ENCODE data around the gene KRT20. TPM values are rescaled to one million over a fixed set of nuclear protein-coding genes. Genes with fewer than 3 reads are reported as not detected.

Gene KRT20
- total and polyA plus RNA-seq, 2 experiments from 2014 or later = not detected

DNA sequence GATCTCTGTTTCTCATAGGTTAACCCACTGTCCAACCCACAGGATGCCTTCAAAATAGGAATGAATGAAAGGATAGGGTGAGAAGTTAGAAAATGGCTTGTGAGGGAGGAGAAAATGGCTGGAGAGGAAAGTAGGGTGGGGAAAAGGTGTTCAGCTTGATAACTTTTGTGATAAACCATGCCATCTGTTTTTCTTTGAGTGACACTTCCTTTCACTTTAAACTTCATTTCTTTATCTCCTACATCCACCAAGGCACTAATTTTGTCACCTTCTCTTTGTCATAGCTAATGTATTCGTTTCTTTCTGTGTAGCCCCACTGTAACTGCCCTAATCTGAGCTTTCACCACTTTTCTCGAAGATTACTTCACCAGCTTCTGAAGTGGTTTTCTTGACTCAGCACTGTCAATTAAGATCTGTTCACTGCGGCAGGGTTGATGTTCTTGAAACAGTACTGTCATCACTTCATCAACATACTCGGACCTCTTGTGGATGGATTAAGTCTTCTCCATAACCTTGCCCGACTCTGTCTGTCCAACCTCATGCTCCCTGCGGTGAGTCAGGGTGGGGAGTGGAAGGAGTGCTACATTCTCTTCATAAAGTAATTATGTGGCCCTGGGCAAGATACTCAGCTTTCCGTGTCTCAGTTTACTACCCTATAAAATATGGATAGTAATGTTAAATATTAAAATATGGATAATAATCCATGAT, 57.1 kb downstream of the KRT20 start (continued):
- TF ChIP-seq, protein P1, sequence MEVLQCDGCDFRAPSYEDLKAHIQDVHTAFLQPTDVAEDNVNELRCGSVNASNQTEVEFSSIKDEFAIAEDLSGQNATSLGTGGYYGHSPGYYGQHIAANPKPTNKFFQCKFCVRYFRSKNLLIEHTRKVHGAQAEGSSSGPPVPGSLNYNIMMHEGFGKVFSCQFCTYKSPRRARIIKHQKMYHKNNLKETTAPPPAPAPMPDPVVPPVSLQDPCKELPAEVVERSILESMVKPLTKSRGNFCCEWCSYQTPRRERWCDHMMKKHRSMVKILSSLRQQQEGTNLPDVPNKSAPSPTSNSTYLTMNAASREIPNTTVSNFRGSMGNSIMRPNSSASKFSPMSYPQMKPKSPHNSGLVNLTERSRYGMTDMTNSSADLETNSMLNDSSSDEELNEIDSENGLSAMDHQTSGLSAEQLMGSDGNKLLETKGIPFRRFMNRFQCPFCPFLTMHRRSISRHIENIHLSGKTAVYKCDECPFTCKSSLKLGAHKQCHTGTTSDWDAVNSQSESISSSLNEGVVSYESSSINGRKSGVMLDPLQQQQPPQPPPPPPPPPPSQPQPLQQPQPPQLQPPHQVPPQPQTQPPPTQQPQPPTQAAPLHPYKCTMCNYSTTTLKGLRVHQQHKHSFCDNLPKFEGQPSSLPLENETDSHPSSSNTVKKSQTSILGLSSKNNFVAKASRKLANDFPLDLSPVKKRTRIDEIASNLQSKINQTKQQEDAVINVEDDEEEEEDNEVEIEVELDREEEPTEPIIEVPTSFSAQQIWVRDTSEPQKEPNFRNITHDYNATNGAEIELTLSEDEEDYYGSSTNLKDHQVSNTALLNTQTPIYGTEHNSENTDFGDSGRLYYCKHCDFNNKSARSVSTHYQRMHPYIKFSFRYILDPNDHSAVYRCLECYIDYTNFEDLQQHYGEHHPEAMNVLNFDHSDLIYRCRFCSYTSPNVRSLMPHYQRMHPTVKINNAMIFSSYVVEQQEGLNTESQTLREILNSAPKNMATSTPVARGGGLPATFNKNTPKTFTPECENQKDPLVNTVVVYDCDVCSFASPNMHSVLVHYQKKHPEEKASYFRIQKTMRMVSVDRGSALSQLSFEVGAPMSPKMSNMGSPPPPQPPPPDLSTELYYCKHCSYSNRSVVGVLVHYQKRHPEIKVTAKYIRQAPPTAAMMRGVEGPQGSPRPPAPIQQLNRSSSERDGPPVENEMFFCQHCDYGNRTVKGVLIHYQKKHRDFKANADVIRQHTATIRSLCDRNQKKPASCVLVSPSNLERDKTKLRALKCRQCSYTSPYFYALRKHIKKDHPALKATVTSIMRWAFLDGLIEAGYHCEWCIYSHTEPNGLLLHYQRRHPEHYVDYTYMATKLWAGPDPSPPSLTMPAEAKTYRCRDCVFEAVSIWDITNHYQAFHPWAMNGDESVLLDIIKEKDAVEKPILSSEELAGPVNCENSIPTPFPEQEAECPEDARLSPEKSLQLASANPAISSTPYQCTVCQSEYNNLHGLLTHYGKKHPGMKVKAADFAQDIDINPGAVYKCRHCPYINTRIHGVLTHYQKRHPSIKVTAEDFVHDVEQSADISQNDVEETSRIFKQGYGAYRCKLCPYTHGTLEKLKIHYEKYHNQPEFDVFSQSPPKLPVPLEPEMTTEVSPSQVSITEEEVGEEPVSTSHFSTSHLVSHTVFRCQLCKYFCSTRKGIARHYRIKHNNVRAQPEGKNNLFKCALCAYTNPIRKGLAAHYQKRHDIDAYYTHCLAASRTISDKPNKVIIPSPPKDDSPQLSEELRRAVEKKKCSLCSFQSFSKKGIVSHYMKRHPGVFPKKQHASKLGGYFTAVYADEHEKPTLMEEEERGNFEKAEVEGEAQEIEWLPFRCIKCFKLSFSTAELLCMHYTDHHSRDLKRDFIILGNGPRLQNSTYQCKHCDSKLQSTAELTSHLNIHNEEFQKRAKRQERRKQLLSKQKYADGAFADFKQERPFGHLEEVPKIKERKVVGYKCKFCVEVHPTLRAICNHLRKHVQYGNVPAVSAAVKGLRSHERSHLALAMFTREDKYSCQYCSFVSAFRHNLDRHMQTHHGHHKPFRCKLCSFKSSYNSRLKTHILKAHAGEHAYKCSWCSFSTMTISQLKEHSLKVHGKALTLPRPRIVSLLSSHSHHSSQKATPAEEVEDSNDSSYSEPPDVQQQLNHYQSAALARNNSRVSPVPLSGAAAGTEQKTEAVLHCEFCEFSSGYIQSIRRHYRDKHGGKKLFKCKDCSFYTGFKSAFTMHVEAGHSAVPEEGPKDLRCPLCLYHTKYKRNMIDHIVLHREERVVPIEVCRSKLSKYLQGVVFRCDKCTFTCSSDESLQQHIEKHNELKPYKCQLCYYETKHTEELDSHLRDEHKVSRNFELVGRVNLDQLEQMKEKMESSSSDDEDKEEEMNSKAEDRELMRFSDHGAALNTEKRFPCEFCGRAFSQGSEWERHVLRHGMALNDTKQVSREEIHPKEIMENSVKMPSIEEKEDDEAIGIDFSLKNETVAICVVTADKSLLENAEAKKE (CRISPR knock-in tag; IDR thresholded peaks at IDR 0.05) = no peak
- TF ChIP-seq JUNB (IDR thresholded peaks at IDR 0.05; ENCODE audit: unreplicated experiment) = no peak
- TF ChIP-seq ETS1 (IDR thresholded peaks at IDR 0.05) = no peak
- TF ChIP-seq EZH2 (IDR thresholded peaks at IDR 0.05; ENCODE audit: low read depth, unreplicated experiment) = no peak

Other genes starting within 250 kb of the KRT20 start
- 77.6 and 101 TPM in 2 replicates for gene SMARCE1, start 237.4 kb downstream of the KRT20 start, total RNA-seq (2014; rRNA removed; shearing (Covaris generic))
- gene SMARCE1, start 237.4 kb downstream of the KRT20 start, polyA plus RNA-seq (2016; fragmentation: Nextera tagmentation; extraction: Ambion mirVana) = 230 and 258 TPM in 2 replicates
- gene KRT222, start 220.1 kb downstream of the KRT20 start, total RNA-seq (2014; rRNA removed; shearing (Covaris generic)) = 0.12 TPM in 1 of 2 replicates, not detected in the other
- gene KRT222, start 220.1 kb downstream of the KRT20 start, polyA plus RNA-seq (2016; fragmentation: Nextera tagmentation; extraction: Ambion mirVana) = 0.49 TPM in 1 of 2 replicates, not detected in the other
- not detected in 2 replicates for gene KRT24, start 181.5 kb downstream of the KRT20 start, total RNA-seq (2014; rRNA removed; shearing (Covaris generic))
- gene KRT24, start 181.5 kb downstream of the KRT20 start, polyA plus RNA-seq (2016; fragmentation: Nextera tagmentation; extraction: Ambion mirVana) = not detected in 2 replicates
- gene KRT25, start 129.9 kb downstream of the KRT20 start, total RNA-seq (2014; rRNA removed; shearing (Covaris generic)) = not detected in 2 replicates
- not detected in 2 replicates for gene KRT25, start 129.9 kb downstream of the KRT20 start, polyA plus RNA-seq (2016; fragmentation: Nextera tagmentation; extraction: Ambion mirVana)
- not detected in 2 replicates for gene KRT26, start 113.0 kb downstream of the KRT20 start, total RNA-seq (2014; rRNA removed; shearing (Covaris generic))
- gene KRT26, start 113.0 kb downstream of the KRT20 start, polyA plus RNA-seq (2016; fragmentation: Nextera tagmentation; extraction: Ambion mirVana) = not detected in 2 replicates
- not detected in 2 replicates for gene KRT27, start 102.7 kb downstream of the KRT20 start, total RNA-seq (2014; rRNA removed; shearing (Covaris generic))
- not detected in 2 replicates for gene KRT27, start 102.7 kb downstream of the KRT20 start, polyA plus RNA-seq (2016; fragmentation: Nextera tagmentation; extraction: Ambion mirVana)
- gene KRT28, start 85.3 kb downstream of the KRT20 start, total RNA-seq (2014; rRNA removed; shearing (Covaris generic)) = not detected in 2 replicates
- not detected in 2 replicates for gene KRT28, start 85.3 kb downstream of the KRT20 start, polyA plus RNA-seq (2016; fragmentation: Nextera tagmentation; extraction: Ambion mirVana)
- gene KRT10, start 62.6 kb downstream of the KRT20 start, total RNA-seq (2014; rRNA removed; shearing (Covaris generic)) = 7.8 and 9.6 TPM in 2 replicates
- gene KRT10, start 62.6 kb downstream of the KRT20 start, polyA plus RNA-seq (2016; fragmentation: Nextera tagmentation; extraction: Ambion mirVana) = 117 and 123 TPM in 2 replicates
- not detected in 2 replicates for gene KRT12, start 18.0 kb downstream of the KRT20 start, total RNA-seq (2014; rRNA removed; shearing (Covaris generic))
- not detected in 2 replicates for gene KRT12, start 18.0 kb downstream of the KRT20 start, polyA plus RNA-seq (2016; fragmentation: Nextera tagmentation; extraction: Ambion mirVana)
- gene KRT23, start 52.4 kb upstream of the KRT20 start, total RNA-seq (2014; rRNA removed; shearing (Covaris generic)) = not detected in 2 replicates
- not detected in 2 replicates for gene KRT23, start 52.4 kb upstream of the KRT20 start, polyA plus RNA-seq (2016; fragmentation: Nextera tagmentation; extraction: Ambion mirVana)
- gene KRT39, start 81.7 kb upstream of the KRT20 start, total RNA-seq (2014; rRNA removed; shearing (Covaris generic)) = not detected in 2 replicates
- gene KRT39, start 81.7 kb upstream of the KRT20 start, polyA plus RNA-seq (2016; fragmentation: Nextera tagmentation; extraction: Ambion mirVana) = not detected in 2 replicates
- gene KRT40, start 99.1 kb upstream of the KRT20 start, total RNA-seq (2014; rRNA removed; shearing (Covaris generic)) = not detected in 2 replicates
- gene KRT40, start 99.1 kb upstream of the KRT20 start, polyA plus RNA-seq (2016; fragmentation: Nextera tagmentation; extraction: Ambion mirVana) = not detected in 2 replicates
- not detected in 2 replicates for gene KRTAP3-3, start 108.9 kb upstream of the KRT20 start, total RNA-seq (2014; rRNA removed; shearing (Covaris generic))
- not detected in 2 replicates for gene KRTAP3-3, start 108.9 kb upstream of the KRT20 start, polyA plus RNA-seq (2016; fragmentation: Nextera tagmentation; extraction: Ambion mirVana)
- not detected in 2 replicates for gene KRTAP3-2, start 114.7 kb upstream of the KRT20 start, total RNA-seq (2014; rRNA removed; shearing (Covaris generic))
- gene KRTAP3-2, start 114.7 kb upstream of the KRT20 start, polyA plus RNA-seq (2016; fragmentation: Nextera tagmentation; extraction: Ambion mirVana) = not detected in 2 replicates
- not detected in 2 replicates for gene KRTAP3-1, start 123.9 kb upstream of the KRT20 start, total RNA-seq (2014; rRNA removed; shearing (Covaris generic))
- not detected in 2 replicates for gene KRTAP3-1, start 123.9 kb upstream of the KRT20 start, polyA plus RNA-seq (2016; fragmentation: Nextera tagmentation; extraction: Ambion mirVana)
- not detected in 2 replicates for gene KRTAP1-5, start 142.0 kb upstream of the KRT20 start, total RNA-seq (2014; rRNA removed; shearing (Covaris generic))
- not detected in 2 replicates for gene KRTAP1-5, start 142.0 kb upstream of the KRT20 start, polyA plus RNA-seq (2016; fragmentation: Nextera tagmentation; extraction: Ambion mirVana)
- gene KRTAP1-4, start 145.0 kb upstream of the KRT20 start, total RNA-seq (2014; rRNA removed; shearing (Covaris generic)) = not detected in 2 replicates
- not detected in 2 replicates for gene KRTAP1-4, start 145.0 kb upstream of the KRT20 start, polyA plus RNA-seq (2016; fragmentation: Nextera tagmentation; extraction: Ambion mirVana)
- not detected in 2 replicates for gene KRTAP1-3, start 149.6 kb upstream of the KRT20 start, total RNA-seq (2014; rRNA removed; shearing (Covaris generic))
- not detected in 2 replicates for gene KRTAP1-3, start 149.6 kb upstream of the KRT20 start, polyA plus RNA-seq (2016; fragmentation: Nextera tagmentation; extraction: Ambion mirVana)
- not detected in 2 replicates for gene KRTAP1-1, start 156.2 kb upstream of the KRT20 start, total RNA-seq (2014; rRNA removed; shearing (Covaris generic))
- not detected in 2 replicates for gene KRTAP1-1, start 156.2 kb upstream of the KRT20 start, polyA plus RNA-seq (2016; fragmentation: Nextera tagmentation; extraction: Ambion mirVana)
- gene KRTAP2-1, start 162.1 kb upstream of the KRT20 start, total RNA-seq (2014; rRNA removed; shearing (Covaris generic)) = not detected in 2 replicates
- not detected in 2 replicates for gene KRTAP2-1, start 162.1 kb upstream of the KRT20 start, polyA plus RNA-seq (2016; fragmentation: Nextera tagmentation; extraction: Ambion mirVana)
- gene KRTAP2-2, start 170.0 kb upstream of the KRT20 start, total RNA-seq (2014; rRNA removed; shearing (Covaris generic)) = not detected in 2 replicates
- gene KRTAP2-2, start 170.0 kb upstream of the KRT20 start, polyA plus RNA-seq (2016; fragmentation: Nextera tagmentation; extraction: Ambion mirVana) = not detected in 2 replicates
- gene KRTAP2-3, start 174.9 kb upstream of the KRT20 start, total RNA-seq (2014; rRNA removed; shearing (Covaris generic)) = not detected in 2 replicates
- not detected in 2 replicates for gene KRTAP2-3, start 174.9 kb upstream of the KRT20 start, polyA plus RNA-seq (2016; fragmentation: Nextera tagmentation; extraction: Ambion mirVana)
- not detected in 2 replicates for gene KRTAP2-4, start 180.6 kb upstream of the KRT20 start, total RNA-seq (2014; rRNA removed; shearing (Covaris generic))
- gene KRTAP2-4, start 180.6 kb upstream of the KRT20 start, polyA plus RNA-seq (2016; fragmentation: Nextera tagmentation; extraction: Ambion mirVana) = not detected in 2 replicates
- not detected in 2 replicates for gene KRTAP4-7, start 198.9 kb upstream of the KRT20 start, total RNA-seq (2014; rRNA removed; shearing (Covaris generic))
- not detected in 2 replicates for gene KRTAP4-7, start 198.9 kb upstream of the KRT20 start, polyA plus RNA-seq (2016; fragmentation: Nextera tagmentation; extraction: Ambion mirVana)
- gene KRTAP4-8, start 212.9 kb upstream of the KRT20 start, total RNA-seq (2014; rRNA removed; shearing (Covaris generic)) = not detected in 2 replicates
- gene KRTAP4-8, start 212.9 kb upstream of the KRT20 start, polyA plus RNA-seq (2016; fragmentation: Nextera tagmentation; extraction: Ambion mirVana) = not detected in 2 replicates
- not detected in 2 replicates for gene KRTAP4-16, start 217.0 kb upstream of the KRT20 start, total RNA-seq (2014; rRNA removed; shearing (Covaris generic))
- not detected in 2 replicates for gene KRTAP4-16, start 217.0 kb upstream of the KRT20 start, polyA plus RNA-seq (2016; fragmentation: Nextera tagmentation; extraction: Ambion mirVana)
- gene KRTAP4-9, start 220.1 kb upstream of the KRT20 start, total RNA-seq (2014; rRNA removed; shearing (Covaris generic)) = not detected in 2 replicates
- gene KRTAP4-9, start 220.1 kb upstream of the KRT20 start, polyA plus RNA-seq (2016; fragmentation: Nextera tagmentation; extraction: Ambion mirVana) = not detected in 2 replicates
- not detected in 2 replicates for gene KRTAP4-11, start 233.1 kb upstream of the KRT20 start, total RNA-seq (2014; rRNA removed; shearing (Covaris generic))
- gene KRTAP4-11, start 233.1 kb upstream of the KRT20 start, polyA plus RNA-seq (2016; fragmentation: Nextera tagmentation; extraction: Ambion mirVana) = not detected in 2 replicates
- not detected in 2 replicates for gene KRTAP4-12, start 238.9 kb upstream of the KRT20 start, total RNA-seq (2014; rRNA removed; shearing (Covaris generic))
- not detected in 2 replicates for gene KRTAP4-12, start 238.9 kb upstream of the KRT20 start, polyA plus RNA-seq (2016; fragmentation: Nextera tagmentation; extraction: Ambion mirVana)

All from GM23338 (cell line).